AG04450 (cell line): ENCODE data around the gene MYL5. TPM values are rescaled to one million over a fixed set of nuclear protein-coding genes. Genes with fewer than 3 reads are reported as not detected.
A peak's percentile ranks its signal among the peaks of the same experiment; 100 is the strongest.

Experiments used
- CTCF ChIA-PET: fragments of 300-600, 350-600 bp; formaldehyde crosslinking; extraction: SDS; loops from one replicate; lab custom pipeline; 2022; ENCODE audit warnings: antibody characterized with exemption, inconsistent platforms; lab: Charles Lee
- POLR2A ChIA-PET: fragments of 350-600 bp; formaldehyde crosslinking; extraction: SDS; loops from one replicate; lab custom pipeline; 2021; ENCODE audit warnings: antibody characterized with exemption, inconsistent platforms; lab: Yijun Ruan, JAX
- DNase-seq: peaks from one replicate; pipeline ENCODE4 v3.0.0-alpha.2; 2011; ENCODE audit warnings: low read depth, low spot score
- H3K27ac ChIP-seq: one replicate; pipeline ENCODE4 v1.5.1; 2012; ENCODE audit warnings: low read depth, low read length, control low read depth
- H3K27me3 ChIP-seq: one replicate; pipeline ENCODE4 v1.6.0; 2012; ENCODE audit warnings: low read length; ENCODE audit not compliant: control insufficient read depth, insufficient read depth
- H3K4me3 ChIP-seq: 2 replicates; pipeline ENCODE4 v1.5.1; 2011; ENCODE audit warnings: mild to moderate bottlenecking, low read depth, low read length, control low read depth
- H3K9me3 ChIP-seq: 2 replicates; pipeline ENCODE4 v1.5.1; 2012; ENCODE audit warnings: low read length; ENCODE audit not compliant: control insufficient read depth, insufficient read depth
- CTCF ChIP-seq: IDR thresholded peaks from 2 replicates; pipeline ENCODE4 v1.5.1; 2011; ENCODE audit warnings: low read depth, low read length, control low read depth, inconsistent platforms
- polyA plus RNA-seq: library from polyadenylated mRNA; depleted of rRNA; stranded (reverse); fragments of >200 nt; gene quantifications from 2 replicates; pipeline ENCODE4 v1.2.3, GENCODE V29; 2011

The MYL5 gene
- polyA plus RNA-seq, 1 experiment = 12.3 TPM

GRCh38 chr4:661881-662761 is 12.2 kb upstream of the MYL5 start:
- CTCF ChIA-PET = no interaction called here
- Histone ChIP-seq H3K9me3 (peaks cover 60% of the 10 kb centered on the region), H3K27ac (no peak overlapping the region), H3K27me3 (peaks cover 9% of the 10 kb centered on the region), H3K4me3 (no peak overlapping the region)
- no peak for TF ChIP-seq CTCF
- DNase-seq = no peak
- POLR2A ChIA-PET = no interaction called here

DNA sequence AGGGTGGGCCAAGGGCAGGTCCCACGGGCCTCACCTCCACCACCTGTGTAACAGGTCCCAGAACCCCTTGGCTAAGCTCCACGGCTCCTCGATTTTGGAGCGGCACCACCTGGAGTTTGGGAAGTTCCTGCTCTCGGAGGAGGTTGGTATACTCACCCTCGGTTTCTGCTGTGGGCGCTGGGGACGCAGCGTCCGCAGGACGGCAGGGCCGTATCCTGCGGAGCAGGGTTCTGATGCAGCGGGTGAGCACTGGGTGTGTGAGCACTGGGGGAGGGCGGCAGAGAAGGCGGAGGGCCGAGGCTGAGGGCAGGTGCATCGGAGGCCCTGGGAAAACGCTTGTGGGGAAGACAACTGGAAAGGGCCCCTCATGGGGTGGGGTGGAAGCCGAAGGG is 11.3 kb upstream of the MYL5 start:
- Histone ChIP-seq H3K27ac (no peak overlapping the region), H3K27me3 (peaks cover 9% of the 10 kb centered on the region), H3K9me3 (peaks cover 51% of the 10 kb centered on the region), H3K4me3 (0 out of 2 replicates have a peak overlapping the region, but pooled peaks have one; percentile 45)
- TF ChIP-seq CTCF = no peak
- POLR2A ChIA-PET = no interaction called here
- CTCF ChIA-PET = no interaction called here
- DNase-seq = no peak

- no peak for TF ChIP-seq CTCF
- Histone ChIP-seq H3K27me3 (peaks cover 9% of the 10 kb centered on the region), H3K4me3 (peak overlapping the region; percentile 45), H3K27ac (no peak overlapping the region), H3K9me3 (peaks cover 44% of the 10 kb centered on the region)
- ChIA-PET POLR2A (interaction anchor here (1.1 kb wide), 1 partner anchor 11 kb away, joined by 3 read pairs; the partner anchor contains the start of genes ATP5ME and MYL5), CTCF (no interaction called here)
- DNase-seq = no peak
Observed at GRCh38 chr4:663438-664428, 10.6 kb upstream of the MYL5 start.

DNA sequence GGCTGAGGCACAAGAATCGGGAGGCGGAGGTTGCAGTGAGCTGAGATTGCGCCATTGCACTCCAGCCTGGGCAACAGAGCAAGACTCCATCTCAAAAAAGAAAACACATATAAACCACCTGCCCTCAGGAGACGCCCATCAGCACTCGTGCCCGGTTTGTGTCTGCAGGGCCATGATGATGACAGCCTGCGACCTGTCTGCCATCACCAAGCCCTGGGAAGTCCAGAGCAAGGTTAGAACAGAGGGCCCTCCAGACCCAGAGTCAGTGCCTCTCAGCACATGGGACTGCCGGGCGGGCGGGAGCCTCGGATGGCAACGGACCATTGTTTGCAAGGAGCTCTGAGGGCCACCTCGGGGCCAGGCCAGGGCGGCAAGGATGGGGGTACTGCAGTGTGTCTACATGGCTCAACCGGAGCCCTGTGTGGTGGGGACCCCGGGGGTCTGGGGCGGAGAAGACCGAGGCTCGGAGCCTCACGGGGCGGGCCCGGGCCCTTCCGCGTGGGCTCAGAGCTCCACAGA is 9.6 kb upstream of the MYL5 start:
- Histone ChIP-seq H3K9me3 (peaks cover 35% of the 10 kb centered on the region), H3K4me3 (no peak overlapping the region), H3K27ac (no peak overlapping the region), H3K27me3 (peaks cover 9% of the 10 kb centered on the region)
- ChIA-PET POLR2A (interaction anchor here (0.6 to 1.1 kb wide), 2 partner anchors 9 to 22 kb away, joined by 3 read pairs; partner anchors contain the start of genes ATP5ME and MYL5), CTCF (interaction anchor here (1.0 kb wide), 1 partner anchor 9 kb away, joined by 3 read pairs; the partner anchor contains the start of gene ATP5ME)
- TF ChIP-seq CTCF = no peak
- DNase-seq = no peak
